ENCODE data around the gene ZFP42.
"Not testable (repeated sequence)": the region's sequence is repeated elsewhere in the genome, so short reads cannot be mapped to it uniquely, and the experiment has no call there.

The ZFP42 gene

DNA sequence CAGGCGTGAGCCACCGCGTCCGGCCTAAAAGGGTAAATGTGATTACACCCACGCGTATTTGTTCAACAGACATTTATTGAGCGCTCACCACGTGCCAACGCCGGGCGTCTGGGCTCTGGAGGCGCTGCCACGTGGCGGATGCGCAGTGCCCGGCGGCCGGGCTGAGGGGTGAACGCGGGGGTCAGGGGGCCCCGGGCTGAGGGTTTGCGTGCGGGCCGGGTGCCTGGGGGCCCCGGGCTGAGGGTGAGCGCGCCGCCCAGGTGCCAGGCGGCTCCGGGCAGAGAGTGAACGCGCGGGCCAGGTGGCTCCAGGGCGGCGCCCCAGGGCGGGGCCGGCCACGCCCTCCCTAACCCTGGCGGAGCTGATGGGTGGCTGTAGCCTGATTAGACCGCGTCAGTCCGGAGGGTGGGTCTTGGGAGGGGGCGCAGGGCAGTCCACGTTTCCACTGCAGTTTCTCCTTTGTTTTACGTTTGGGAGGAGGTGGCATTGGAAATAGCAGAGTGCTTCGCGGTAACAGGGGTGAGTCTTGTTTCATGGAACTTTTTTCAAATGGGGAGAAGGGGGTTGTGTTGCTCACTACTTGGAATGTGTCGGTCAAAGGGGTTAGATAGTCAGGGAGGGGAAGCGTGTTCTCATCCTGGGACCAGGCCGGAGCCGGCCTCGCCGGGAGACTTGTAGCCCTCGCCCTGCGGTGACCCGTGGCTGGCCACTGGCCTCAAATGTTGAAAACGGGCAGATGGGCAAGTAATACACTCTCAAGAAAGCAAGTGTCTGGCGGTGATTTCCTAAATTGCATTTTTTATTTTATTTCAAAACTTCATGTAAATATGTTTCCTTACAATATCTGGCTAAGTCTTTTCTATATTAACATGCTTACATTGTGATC is at the start of gene ZFP42:
ZFP42 (plus strand) TSS at position 450 of the 886 bp plus-strand sequence. CDS start 7,037 bp downstream, outside the sequence.
- no peak for DNase-seq (ENCODE audit: low read depth in 2 of 2)

GRCh38 chr4:187961171-187961570 is 34.4 kb upstream of the ZFP42 start:
- DNase-seq (ENCODE audit: low read depth in 2 of 2) = no peak

GRCh38 chr4:187961961-187962360 is 33.6 kb upstream of the ZFP42 start:
- no peak for DNase-seq (ENCODE audit: low read depth in 2 of 2)

GRCh38 chr4:187962926-187963325 is 32.6 kb upstream of the ZFP42 start:
- DNase-seq (ENCODE audit: low read depth in 2 of 2) = no peak

GRCh38 chr4:187965726-187966125 is 29.8 kb upstream of the ZFP42 start:
- no peak for DNase-seq (ENCODE audit: low read depth in 2 of 2)

- no peak for DNase-seq (ENCODE audit: low read depth in 2 of 2)
Measured at GRCh38 chr4:187972135-187972534, 23.4 kb upstream of the ZFP42 start.

DNA sequence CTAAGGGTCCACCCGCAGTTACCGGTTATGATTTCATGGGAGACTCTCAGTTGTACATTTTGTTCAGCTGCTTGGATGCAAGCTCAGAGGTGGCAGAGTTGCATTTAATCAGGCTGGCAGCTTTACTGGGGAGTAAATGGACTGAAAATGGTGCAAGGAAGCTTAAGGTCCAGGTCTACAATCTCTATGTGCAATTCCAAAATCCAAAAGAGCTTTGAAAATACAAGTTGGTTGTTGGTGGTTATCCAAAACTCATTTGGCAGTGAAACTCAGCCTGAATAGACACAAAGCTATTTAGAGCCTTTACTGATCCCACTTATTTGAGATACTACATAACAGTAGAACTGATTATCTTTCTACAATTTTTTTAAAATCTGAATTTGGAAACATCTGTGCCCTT is 11.8 kb upstream of the ZFP42 start:
- DNase-seq (ENCODE audit: low read depth in 2 of 2) = no peak

DNA sequence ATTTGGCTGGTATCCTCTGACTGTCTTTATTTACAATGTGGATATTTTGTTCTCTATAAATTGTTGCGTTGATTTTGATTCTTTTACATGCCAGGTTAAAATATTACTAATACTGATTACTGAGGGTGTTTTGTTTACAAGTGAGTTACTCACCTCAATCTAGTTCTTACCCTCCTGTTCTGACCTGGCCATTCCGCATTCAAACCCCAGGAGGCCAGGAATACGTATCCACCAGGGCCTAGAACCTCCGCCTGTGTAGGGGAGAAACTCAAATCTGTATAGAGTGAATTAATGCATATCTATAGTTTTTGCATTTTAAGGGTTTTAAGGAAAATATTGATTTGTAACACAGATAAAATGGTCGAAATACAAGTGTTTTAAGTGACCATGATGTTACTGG is 2.6 kb upstream of the ZFP42 start:
- no peak for DNase-seq (ENCODE audit: low read depth in 2 of 2)

GRCh38 chr4:187993827-187994226 is 1.7 kb upstream of the ZFP42 start:
- no peak for DNase-seq (ENCODE audit: low read depth in 2 of 2)

- no peak for DNase-seq (ENCODE audit: low read depth in 2 of 2)
Measured at GRCh38 chr4:187996502-187997177, 1.1 kb downstream of the ZFP42 start.

- not testable (repeated sequence) for DNase-seq (ENCODE audit: low read depth in 2 of 2)
Measured at GRCh38 chr4:187997991-187998390, 2.4 kb downstream of the ZFP42 start.

GRCh38 chr4:187999406-187999932 is 3.9 kb downstream of the ZFP42 start:
- no peak for DNase-seq (ENCODE audit: low read depth in 2 of 2)

DNA sequence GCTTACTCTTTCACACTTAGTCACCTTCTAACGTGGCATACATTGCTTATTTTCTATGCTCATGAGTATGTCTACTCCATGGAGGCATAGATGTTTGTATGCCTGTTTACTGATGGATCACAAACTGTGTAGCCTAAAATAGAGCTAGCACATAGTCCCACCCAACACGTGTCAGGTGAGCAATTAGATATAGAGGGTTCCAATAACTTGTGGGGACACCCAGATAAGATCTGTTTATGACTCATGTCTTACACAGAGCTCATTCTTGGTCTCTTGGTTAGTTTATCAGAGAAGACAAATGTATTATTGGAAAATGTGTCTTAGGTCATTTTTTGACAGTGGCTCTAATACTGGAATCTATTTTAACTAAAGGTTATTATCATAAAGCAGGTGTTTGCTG is 6.8 kb downstream of the ZFP42 start:
- no peak for DNase-seq (ENCODE audit: low read depth in 2 of 2)

DNA sequence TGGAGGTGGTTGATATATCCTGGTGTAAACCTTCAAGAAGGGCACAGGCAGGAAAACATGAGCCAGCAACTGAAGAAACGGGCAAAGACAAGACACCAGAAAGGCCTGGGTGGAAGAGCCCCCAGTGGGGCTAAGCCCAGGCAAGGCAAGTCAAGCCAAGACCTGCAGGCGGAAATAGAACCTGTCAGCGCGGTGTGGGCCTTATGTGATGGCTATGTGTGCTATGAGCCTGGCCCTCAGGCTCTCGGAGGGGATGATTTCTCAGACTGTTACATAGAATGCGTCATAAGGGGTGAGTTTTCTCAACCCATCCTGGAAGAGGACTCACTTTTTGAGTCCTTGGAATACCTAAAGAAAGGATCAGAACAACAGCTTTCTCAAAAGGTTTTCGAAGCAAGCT is 7.2 kb downstream of the ZFP42 start:
- no peak for DNase-seq (ENCODE audit: low read depth in 2 of 2)

- no peak for DNase-seq (ENCODE audit: low read depth in 2 of 2)
Measured at GRCh38 chr4:188005561-188005960, 10.0 kb downstream of the ZFP42 start.

- no peak for DNase-seq (ENCODE audit: low read depth in 2 of 2)
Measured at GRCh38 chr4:188006285-188006848, 10.8 kb downstream of the ZFP42 start.

GRCh38 chr4:188008377-188008776 is 12.8 kb downstream of the ZFP42 start:
- no peak for DNase-seq (ENCODE audit: low read depth in 2 of 2)

DNA sequence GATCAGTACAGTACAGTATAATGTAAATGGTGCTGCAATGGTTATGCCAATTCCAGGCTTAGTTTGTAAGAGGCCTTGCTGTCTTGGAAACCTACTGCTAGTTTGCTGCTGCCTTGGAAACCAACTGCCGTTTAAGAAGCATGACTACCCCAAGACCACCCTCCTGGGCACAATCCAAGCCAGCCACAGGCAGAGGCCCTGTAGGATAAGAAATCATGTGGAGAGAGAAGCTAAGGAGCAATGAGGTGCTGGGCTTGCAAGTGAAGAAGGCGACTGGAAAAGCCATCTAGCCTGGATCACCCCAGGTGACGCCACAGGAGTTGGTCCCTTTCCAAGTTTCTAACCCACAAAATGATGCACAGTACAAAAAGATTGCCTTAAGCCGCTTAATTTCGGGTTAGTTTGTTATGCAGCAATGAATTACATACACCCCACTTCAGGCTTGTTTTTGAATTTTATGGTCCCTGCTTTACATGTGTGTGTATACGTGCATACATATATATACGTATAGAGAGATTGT is 16.9 kb downstream of the ZFP42 start:
- no peak for DNase-seq (ENCODE audit: low read depth in 2 of 2)

- DNase-seq (ENCODE audit: low read depth in 2 of 2) = no peak
Measured at GRCh38 chr4:188015025-188015940, 19.7 kb downstream of the ZFP42 start.

GRCh38 chr4:188016754-188017153 is 21.2 kb downstream of the ZFP42 start:
- no peak for DNase-seq (ENCODE audit: low read depth in 2 of 2)

- no peak for DNase-seq (ENCODE audit: low read depth in 2 of 2)
Measured at GRCh38 chr4:188018262-188018661, 22.7 kb downstream of the ZFP42 start.

All from stimulated activated CD8-positive, alpha-beta memory T cell treated with anti-CD3 and anti-CD28 coated beads, Interleukin-15, amount 100 ng/mL, for 48 hours (primary cell).